ENCODE measurements around the gene KLHDC4.

Gene KLHDC4

DNA sequence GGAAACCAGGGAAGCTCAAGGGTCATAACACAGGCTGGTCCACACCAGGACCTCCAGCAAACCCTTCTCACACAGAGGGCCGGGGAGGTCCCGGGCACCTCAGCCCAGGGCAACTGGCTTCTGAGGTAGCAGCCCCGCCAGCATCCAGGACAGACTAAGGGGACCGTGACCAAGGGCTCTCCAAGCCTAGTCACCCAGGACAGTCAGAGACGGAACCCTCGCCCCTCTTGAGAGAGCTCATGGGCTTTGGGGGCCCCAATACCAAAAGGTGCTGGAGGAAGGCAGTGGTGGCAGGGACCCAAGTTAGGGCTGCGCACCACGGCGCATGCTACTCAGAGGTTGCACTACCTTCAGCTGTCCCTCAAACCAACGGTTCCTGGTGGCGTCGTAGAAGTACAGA is 54.9 kb downstream of the KLHDC4 start:
- no peak overlapping the region for H3K4me3 ChIP-seq (ENCODE audit: low read depth, low read length)
- TF ChIP-seq, protein P1, sequence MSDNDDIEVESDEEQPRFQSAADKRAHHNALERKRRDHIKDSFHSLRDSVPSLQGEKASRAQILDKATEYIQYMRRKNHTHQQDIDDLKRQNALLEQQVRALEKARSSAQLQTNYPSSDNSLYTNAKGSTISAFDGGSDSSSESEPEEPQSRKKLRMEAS (IDR thresholded peaks at IDR 0.05; ENCODE audit: low read depth, low read length) = no peak
- TF ChIP-seq MYC (IDR thresholded peaks at IDR 0.05; ENCODE audit: low read depth, low read length) = no peak
- TF ChIP-seq, protein P2, sequence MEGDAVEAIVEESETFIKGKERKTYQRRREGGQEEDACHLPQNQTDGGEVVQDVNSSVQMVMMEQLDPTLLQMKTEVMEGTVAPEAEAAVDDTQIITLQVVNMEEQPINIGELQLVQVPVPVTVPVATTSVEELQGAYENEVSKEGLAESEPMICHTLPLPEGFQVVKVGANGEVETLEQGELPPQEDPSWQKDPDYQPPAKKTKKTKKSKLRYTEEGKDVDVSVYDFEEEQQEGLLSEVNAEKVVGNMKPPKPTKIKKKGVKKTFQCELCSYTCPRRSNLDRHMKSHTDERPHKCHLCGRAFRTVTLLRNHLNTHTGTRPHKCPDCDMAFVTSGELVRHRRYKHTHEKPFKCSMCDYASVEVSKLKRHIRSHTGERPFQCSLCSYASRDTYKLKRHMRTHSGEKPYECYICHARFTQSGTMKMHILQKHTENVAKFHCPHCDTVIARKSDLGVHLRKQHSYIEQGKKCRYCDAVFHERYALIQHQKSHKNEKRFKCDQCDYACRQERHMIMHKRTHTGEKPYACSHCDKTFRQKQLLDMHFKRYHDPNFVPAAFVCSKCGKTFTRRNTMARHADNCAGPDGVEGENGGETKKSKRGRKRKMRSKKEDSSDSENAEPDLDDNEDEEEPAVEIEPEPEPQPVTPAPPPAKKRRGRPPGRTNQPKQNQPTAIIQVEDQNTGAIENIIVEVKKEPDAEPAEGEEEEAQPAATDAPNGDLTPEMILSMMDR (IDR thresholded peaks at IDR 0.05; ENCODE audit: low read depth, low read length) = no peak
- TF ChIP-seq POLR2A (IDR thresholded peaks at IDR 0.05; ENCODE audit: extremely low read depth, insufficient read length) = no peak

DNA sequence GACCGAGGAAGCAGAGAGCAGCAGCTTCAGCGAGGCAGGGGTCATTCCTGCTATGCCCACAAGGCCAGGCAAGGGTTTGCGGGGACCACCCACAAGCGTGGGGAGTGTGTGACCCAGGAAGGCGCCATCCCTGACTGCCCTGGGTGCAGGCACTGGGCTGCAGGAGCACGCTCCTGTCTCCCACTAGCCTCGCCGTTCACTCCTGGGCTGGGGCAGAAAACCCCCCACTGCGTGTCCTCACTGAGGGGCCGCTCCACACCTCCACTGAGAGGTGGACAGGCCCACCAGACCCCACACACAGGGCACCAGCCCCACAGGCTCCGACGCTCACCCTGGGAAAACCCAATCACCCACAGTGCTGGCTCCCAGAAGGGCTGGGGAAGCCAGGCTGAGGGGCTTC is 56.1 kb downstream of the KLHDC4 start:
- TF ChIP-seq MYC (IDR thresholded peaks at IDR 0.05; ENCODE audit: low read depth, low read length) (no peak), POLR2A (IDR thresholded peaks at IDR 0.05; ENCODE audit: extremely low read depth, insufficient read length) (no peak)
- TF ChIP-seq, protein P1 (IDR thresholded peaks at IDR 0.05; ENCODE audit: low read depth, low read length) = no peak
- TF ChIP-seq, protein P2 (IDR thresholded peaks at IDR 0.05; ENCODE audit: low read depth, low read length) = no peak
- H3K4me3 ChIP-seq (ENCODE audit: low read depth, low read length) = no peak overlapping the region
- no peak for DNase-seq (ENCODE audit: low read depth)

More for the DNA sequence above, 54.9 kb downstream of the KLHDC4 start:
- no peak for DNase-seq (ENCODE audit: low read depth)

DNA sequence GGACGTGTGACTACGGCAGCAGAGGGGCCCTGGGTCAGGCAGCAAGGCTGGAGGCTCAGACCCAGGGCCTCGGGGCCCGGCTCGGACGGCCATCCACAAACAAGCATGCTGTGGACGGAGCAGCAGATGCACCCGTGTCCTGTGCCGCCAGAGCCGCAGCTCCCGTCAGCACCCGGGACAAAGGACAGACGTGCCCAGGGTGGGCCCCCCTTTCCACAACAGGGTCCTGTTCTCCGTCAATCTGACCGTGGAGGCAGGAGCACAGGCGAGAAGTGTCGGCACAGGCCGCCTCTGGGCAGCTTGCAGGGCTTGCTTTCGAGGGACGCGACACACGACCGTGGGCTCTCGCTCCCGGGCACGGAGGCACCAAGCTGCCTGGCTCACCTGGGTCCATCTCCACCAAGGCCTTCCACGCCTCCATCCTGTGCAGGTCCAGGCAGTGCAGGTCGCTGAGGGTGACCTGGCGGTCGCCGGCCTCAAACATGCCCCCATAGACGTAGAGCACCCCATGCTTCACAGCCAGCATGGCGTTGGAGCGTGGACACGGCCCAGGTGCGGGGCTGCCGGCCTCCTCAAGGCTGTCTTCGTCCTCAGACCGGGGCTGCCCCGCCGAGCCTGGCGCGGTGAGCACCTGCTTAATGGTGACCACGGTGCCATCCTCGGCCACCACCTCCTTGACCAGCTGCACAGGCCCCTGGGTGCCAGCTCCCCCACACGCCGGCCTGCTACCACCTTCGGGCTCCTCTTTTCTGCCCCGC is 56.7 kb downstream of the KLHDC4 start:
- TF ChIP-seq, protein P2 (IDR thresholded peaks at IDR 0.05; ENCODE audit: low read depth, low read length) = no peak
- TF ChIP-seq MYC (IDR thresholded peaks at IDR 0.05; ENCODE audit: low read depth, low read length) (no peak), POLR2A (IDR thresholded peaks at IDR 0.05; ENCODE audit: extremely low read depth, insufficient read length) (no peak)
- TF ChIP-seq, protein P1 (IDR thresholded peaks at IDR 0.05; ENCODE audit: low read depth, low read length) = no peak
- DNase-seq (ENCODE audit: low read depth) = no peak
- no peak overlapping the region for H3K4me3 ChIP-seq (ENCODE audit: low read depth, low read length)

DNA sequence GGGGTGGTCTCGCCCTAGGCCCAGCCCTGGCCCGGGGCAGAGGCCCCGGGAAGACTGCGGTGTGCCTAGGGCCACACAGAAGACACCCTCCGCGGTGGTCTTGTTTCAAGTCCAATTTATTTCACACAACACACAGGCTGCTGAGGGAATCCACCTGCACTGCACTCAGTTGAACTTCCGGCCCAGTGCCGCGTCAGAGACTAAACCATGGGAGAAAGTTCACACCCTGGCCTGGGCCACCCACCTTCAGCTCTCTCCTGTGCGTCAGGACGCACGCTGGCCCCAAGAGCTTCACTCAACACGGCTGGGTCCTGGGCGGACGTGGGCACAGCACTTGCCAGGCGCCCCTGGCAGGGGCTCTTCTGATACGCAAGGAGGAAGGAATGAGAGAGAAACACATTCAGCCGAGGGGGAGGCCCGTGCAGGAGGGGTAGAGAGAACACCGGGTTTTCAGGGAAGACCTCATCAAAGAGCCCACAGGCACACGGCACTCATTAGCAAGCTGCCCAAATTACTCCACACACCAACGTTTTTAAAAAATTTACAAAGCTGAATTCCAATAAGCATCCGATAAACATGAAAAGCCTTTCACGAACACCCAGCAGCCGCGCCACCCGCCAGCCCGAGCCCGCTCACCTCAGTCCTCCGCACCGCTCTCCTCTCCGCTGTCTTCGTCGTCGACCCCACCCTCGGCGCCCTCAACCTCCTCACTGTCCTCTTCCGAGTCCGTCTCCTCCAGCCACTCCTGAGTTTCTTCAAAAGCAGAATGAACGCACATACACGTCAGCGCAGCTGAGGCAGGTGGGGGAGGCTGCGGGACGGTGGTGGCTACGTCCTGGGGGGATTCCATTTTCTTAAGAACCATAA is 57.8 kb downstream of the KLHDC4 start:
- no peak for DNase-seq (ENCODE audit: low read depth)
- H3K4me3 ChIP-seq (ENCODE audit: low read depth, low read length) = no peak overlapping the region
- TF ChIP-seq POLR2A (IDR thresholded peaks at IDR 0.05; ENCODE audit: extremely low read depth, insufficient read length) = no peak
- TF ChIP-seq MYC (IDR thresholded peaks at IDR 0.05; ENCODE audit: low read depth, low read length) = no peak
- TF ChIP-seq, protein P1 (IDR thresholded peaks at IDR 0.05; ENCODE audit: low read depth, low read length) = no peak
- TF ChIP-seq, protein P2 (IDR thresholded peaks at IDR 0.05; ENCODE audit: low read depth, low read length) = no peak

DNA sequence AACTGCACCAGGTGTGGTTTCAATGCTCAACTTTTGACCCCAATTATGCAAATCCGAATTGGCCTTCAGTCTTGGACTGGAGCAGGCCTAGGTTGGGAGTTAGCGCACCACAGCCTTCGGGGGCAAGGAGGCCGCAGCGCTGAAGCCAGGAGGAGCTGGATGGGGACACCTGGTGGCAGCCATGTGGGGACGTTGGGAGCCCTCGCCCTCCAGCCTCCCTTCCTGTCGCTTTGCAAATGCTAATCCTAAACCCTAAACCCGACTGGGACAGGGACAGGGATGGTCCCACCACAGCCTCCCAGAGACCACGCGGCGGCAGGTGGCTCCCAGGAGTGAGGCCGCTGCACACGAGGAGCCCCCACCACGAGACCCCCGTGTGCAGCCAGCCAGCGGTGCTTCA is 58.7 kb downstream of the KLHDC4 start:
- no peak overlapping the region for H3K4me3 ChIP-seq (ENCODE audit: low read depth, low read length)
- TF ChIP-seq, protein P2 (IDR thresholded peaks at IDR 0.05; ENCODE audit: low read depth, low read length) = no peak
- no peak for DNase-seq (ENCODE audit: low read depth)
